K562 (cell line): Measurements from ENCODE around the gene SCAP.

Experiments
- CTCF ChIP-seq, 3 experiments: IDR thresholded peaks in 2 of 3; conservative IDR thresholded peaks in 1 of 3; 2 replicates each; pipeline ENCODE4 v1.5.1; 2011 to 2012; ENCODE audit warnings: low read length in 3 of 3, mild to moderate bottlenecking in 3 of 3, control low read depth in 2 of 3, improper control_type of control experiment in 1 of 3, inconsistent platforms in 1 of 3, low read depth in 1 of 3, mixed read lengths in 1 of 3, moderate library complexity in 1 of 3; ENCODE audit not compliant: insufficient read depth in 2 of 3
- DLX4 ChIP-seq: fragments of 250-450 bp; sonication (Bioruptor Pico); IDR thresholded peaks from 2 replicates; pipeline ENCODE4 v1.6.1; 2021; ENCODE audit warnings: mild to moderate bottlenecking
- E2F1 ChIP-seq: sonication (generic); formaldehyde crosslinking; IDR thresholded peaks from 2 replicates; pipeline ENCODE4 v1.8.1; 2023; ENCODE audit warnings: mild to moderate bottlenecking, missing genetic modification reagents, moderate library complexity
- EHMT2 ChIP-seq: fragments of 450-650 bp; IDR thresholded peaks from 2 replicates; pipeline ENCODE4 v1.6.1; 2018; ENCODE audit warnings: antibody characterized with exemption
- FOXP1 ChIP-seq: sonication (generic); formaldehyde crosslinking; IDR thresholded peaks from 2 replicates; pipeline ENCODE4 v1.8.0; 2022; ENCODE audit warnings: mild to moderate bottlenecking, missing genetic modification reagents
- GATA2 ChIP-seq: sonication (generic); formaldehyde crosslinking; IDR thresholded peaks from 2 replicates; pipeline ENCODE4 v1.4.0; 2020; ENCODE audit warnings: mild to moderate bottlenecking, missing genetic modification reagents
- JUND ChIP-seq, 2 experiments: IDR thresholded peaks; 2 replicates in 1 of 2; 3 replicates in 1 of 2; pipeline ENCODE4 v1.6.1; 2011; ENCODE audit warnings: borderline replicate concordance in 2 of 2, low read depth in 2 of 2, low read length in 2 of 2, improper control_type of control experiment in 1 of 2, missing biosample characterization in 1 of 2, missing genetic modification characterization in 1 of 2, missing genetic modification reagents in 1 of 2
- SP2 ChIP-seq: IDR thresholded peaks from 2 replicates; pipeline ENCODE4 v1.6.1; 2011; ENCODE audit warnings: mild to moderate bottlenecking, low read depth, low read length, moderate library complexity; ENCODE audit not compliant: poor library complexity, severe bottlenecking; ENCODE audit errors: extremely low read depth
- TEAD4 ChIP-seq, 2 experiments: sonication (generic) in 1 of 2; formaldehyde crosslinking in 1 of 2; IDR thresholded peaks; 2 replicates each; pipeline versions ENCODE4 v1.6.1 to v1.8.0; 2012 to 2022; ENCODE audit warnings: borderline replicate concordance in 1 of 2, inconsistent platforms in 1 of 2, low read length in 1 of 2, mild to moderate bottlenecking in 1 of 2, missing genetic modification reagents in 1 of 2
- USF2 ChIP-seq: sonication (generic); formaldehyde crosslinking; IDR thresholded peaks from 2 replicates; pipeline ENCODE4 v1.5.0; 2020; ENCODE audit warnings: missing genetic modification reagents
- ZNF644 ChIP-seq: fragments of 200-800 bp; sonication (Bioruptor generic); IDR thresholded peaks from 2 replicates; pipeline ENCODE4 v1.6.1; 2016; ENCODE audit warnings: low read depth, missing genetic modification characterization, missing compliant biosample characterization

- no peak for TF ChIP-seq SP2
- TF ChIP-seq E2F1 (CRISPR knock-in tag) = no peak
- no peak for TF ChIP-seq DLX4 (CRISPR knock-in tag)
- no peak for TF ChIP-seq ZNF644 (tag)
- TF ChIP-seq JUND (IDR thresholded peaks at IDR 0.05; ENCODE audit: borderline replicate concordance, low read depth, low read length) = no peak
- TF ChIP-seq JUND (tag; IDR thresholded peaks at IDR 0.05; ENCODE audit: borderline replicate concordance, low read depth, low read length) = no peak
- TF ChIP-seq FOXP1 (CRISPR knock-in tag) = no peak
- TF ChIP-seq CTCF (IDR thresholded peaks at IDR 0.05 in 2 of 3, conservative IDR thresholded peaks at IDR 0.05 in 1 of 3; ENCODE audit: insufficient read depth in 2 of 3, low read depth in 1 of 3, low read length in 3 of 3) = peak in 1 of 3 experiments; percentile 3; a peak in 1 of 6 replicates
- no peak for TF ChIP-seq EHMT2
- peak; percentile 53; the same call in 1 of the 2 replicates for TF ChIP-seq TEAD4 (IDR thresholded peaks at IDR 0.05; ENCODE audit: low read length)
- TF ChIP-seq TEAD4 (CRISPR knock-in tag; IDR thresholded peaks at IDR 0.05; ENCODE audit: borderline replicate concordance) = no peak
- no peak for TF ChIP-seq GATA2 (CRISPR knock-in tag)
- TF ChIP-seq USF2 (CRISPR knock-in tag) = no peak
These were observed 81.4 kb downstream of the SCAP start for GRCh38 chr3:47394140-47394870.
